OCI-LY7 (cell line): ENCODE results near the gene WDR70. TPM values are rescaled to one million over a fixed set of nuclear protein-coding genes. Genes with fewer than 3 reads are reported as not detected.
"Not testable (repeated sequence)": the region's sequence is repeated elsewhere in the genome, so short reads cannot be mapped to it uniquely, and the experiment has no call there.

Experiments used
- BruUV-seq: library from RNA; stranded (reverse); fragments of 400-500 nt; replicated peaks from 2 replicates; lab custom pipeline; 2021; lab: Mats Ljungman, UMichigan
- CTCF ChIA-PET: fragments of 300-600 bp; sonication (Branson Sonifier 250); formaldehyde crosslinking; loops from one replicate; lab custom pipeline; 2022; ENCODE audit warnings: antibody characterized with exemption; ENCODE audit not compliant: unreplicated experiment; lab: Charles Lee
- POLR2A ChIA-PET: fragments of 300-600 bp; sonication (Branson Sonifier 250); formaldehyde crosslinking; loops from one replicate; lab custom pipeline; 2022; ENCODE audit warnings: antibody characterized with exemption; lab: Charles Lee
- DNase-seq: peaks from one replicate; pipeline ENCODE4 v3.0.0-alpha.2; 2015; ENCODE audit warnings: low spot score
- H2AFZ ChIP-seq: fragments of 200-600 bp; sonication (generic), shearing (Covaris generic); 2 replicates; pipeline ENCODE4 v1.6.1; 2014; ENCODE audit warnings: mild to moderate bottlenecking, antibody characterized with exemption, low read length, moderate library complexity
- H3K27ac ChIP-seq: fragments of 200-600 bp; sonication (generic); 2 replicates; pipeline ENCODE4 v1.5.1; 2014; ENCODE audit warnings: mixed run types, low read depth, mild to moderate bottlenecking, moderate library complexity, low read length, inconsistent platforms; ENCODE audit not compliant: poor library complexity, severe bottlenecking
- H3K36me3 ChIP-seq: fragments of 200-600 bp; sonication (generic); 2 replicates; pipeline ENCODE4 v1.6.1; 2014; ENCODE audit warnings: mild to moderate bottlenecking, antibody characterized with exemption, low read length, moderate library complexity, mixed read lengths; ENCODE audit not compliant: insufficient read depth
- H3K4me1 ChIP-seq: fragments of 200-600 bp; sonication (generic); 2 replicates; pipeline ENCODE4 v1.5.1; 2014; ENCODE audit warnings: mild to moderate bottlenecking, low read length; ENCODE audit not compliant: insufficient read depth, poor library complexity, severe bottlenecking
- H3K4me2 ChIP-seq: fragments of 200-600 bp; sonication (generic); 2 replicates; pipeline ENCODE4 v1.6.1; 2014; ENCODE audit warnings: mild to moderate bottlenecking, low read length
- H3K4me3 ChIP-seq: fragments of 200-600 bp; sonication (generic); 2 replicates; pipeline ENCODE4 v1.5.1; 2014; ENCODE audit warnings: mild to moderate bottlenecking, low read depth, low read length; ENCODE audit not compliant: poor library complexity, severe bottlenecking
- H3K79me2 ChIP-seq: fragments of 200-600 bp; sonication (generic); 2 replicates; pipeline ENCODE4 v1.6.1; 2016; ENCODE audit warnings: low read depth, mild to moderate bottlenecking, low read length, moderate library complexity, mixed read lengths; ENCODE audit not compliant: insufficient read depth
- H3K9me2 ChIP-seq: fragments of 200-600 bp; sonication (generic); 2 replicates; pipeline ENCODE4 v1.6.1; 2016; ENCODE audit warnings: mild to moderate bottlenecking, low read length, mixed read lengths; ENCODE audit not compliant: insufficient read depth
- H3K9me3 ChIP-seq: fragments of 200-600 bp; sonication (generic); 2 replicates; pipeline ENCODE4 v1.6.1; 2014; ENCODE audit warnings: mild to moderate bottlenecking, mixed run types, low read length, mixed read lengths
- H4K20me1 ChIP-seq: fragments of 200-600 bp; sonication (generic); 2 replicates; pipeline ENCODE4 v1.6.1; 2014; ENCODE audit warnings: mild to moderate bottlenecking, antibody characterized with exemption, low read length, moderate library complexity, mixed read lengths; ENCODE audit not compliant: insufficient read depth
- CTCF ChIP-seq: fragments of 200-600 bp; sonication (generic); conservative IDR thresholded peaks from 2 replicates; pipeline ENCODE4 v1.5.1; 2014; ENCODE audit warnings: mild to moderate bottlenecking, antibody characterized with exemption, low read length, moderate library complexity, mixed read lengths
- EZH2phosphoT487 ChIP-seq: fragments of 200-600 bp; sonication (generic); IDR thresholded peaks from 2 replicates; pipeline ENCODE4 v1.6.1; 2018; ENCODE audit warnings: low read depth, borderline replicate concordance, mild to moderate bottlenecking, mixed run types, antibody characterized with exemption, low read length, moderate library complexity, mixed read lengths
- intact Hi-C: fragments of 100-400 bp; cut with micrococcal nuclease; formaldehyde crosslinking; loops from one replicate; pipeline ENCODE4 v1.10.0; 2022; ENCODE audit not compliant: unreplicated experiment
- total RNA-seq, 2 experiments: library from RNA; depleted of rRNA in 1 of 2; stranded (reverse); fragments of >200 nt in 1 of 2; shearing (Covaris generic) in 1 of 2; gene quantifications; 2 replicates each; pipeline ENCODE4 v1.2.3, GENCODE V29; 2014 to 2022

The WDR70 gene
- total RNA-seq, 2 experiments from 2014 or later = 26.2 to 35.4 TPM

- DNase-seq = no peak
- Histone ChIP-seq H3K79me2 (no peaks in the 10 kb centered on the region), H3K4me1 (no peaks in the 10 kb centered on the region), H4K20me1 (no peaks in the 10 kb centered on the region), H2AFZ (no peak overlapping the region), H3K9me2 (no peaks in the 10 kb centered on the region), H3K36me3 (peaks cover 4% of the 10 kb centered on the region; the same call in 1 of the 2 replicates), H3K9me3 (no peaks in the 10 kb centered on the region), H3K4me2 (no peak overlapping the region), H3K27ac (no peak overlapping the region), H3K4me3 (no peak overlapping the region)
- no TSS peak for BruUV-seq
- CTCF ChIA-PET = no interaction called here
- POLR2A ChIA-PET = interaction anchor here (0.5 kb wide), 1 partner anchor 125 kb away, joined by 5 read pairs; no protein-coding TSS in a partner anchor
- TF ChIP-seq CTCF = no peak
- intact Hi-C loops = no loop called here
Measured at GRCh38 chr5:37436146-37436934, 57.2 kb downstream of the WDR70 start.

- Histone ChIP-seq H4K20me1 (no peaks in the 10 kb centered on the region), H3K9me3 (no peaks in the 10 kb centered on the region), H2AFZ (no peak overlapping the region), H3K4me3 (no peak overlapping the region), H3K79me2 (no peaks in the 10 kb centered on the region), H3K4me2 (no peak overlapping the region), H3K27ac (no peak overlapping the region), H3K36me3 (peaks cover 4% of the 10 kb centered on the region; the same call in 1 of the 2 replicates), H3K9me2 (no peaks in the 10 kb centered on the region), H3K4me1 (no peaks in the 10 kb centered on the region)
- CTCF ChIA-PET = no interaction called here
- intact Hi-C loops = no loop called here
- DNase-seq = no peak
- POLR2A ChIA-PET = no interaction called here
- TF ChIP-seq CTCF = no peak
- no peak for TF ChIP-seq EZH2phosphoT487
- no TSS peak for BruUV-seq
Measured at GRCh38 chr5:37437711-37438110, 58.6 kb downstream of the WDR70 start.

- H3K36me3 ChIP-seq = peaks cover 19% of the 10 kb centered on the region
- H3K27ac ChIP-seq, CTCF ChIA-PET, H3K9me3 ChIP-seq, H2AFZ ChIP-seq, H3K4me3 ChIP-seq, BruUV-seq, intact Hi-C loops, H3K79me2 ChIP-seq, H3K9me2 ChIP-seq, H4K20me1 ChIP-seq, POLR2A ChIA-PET, H3K4me1 ChIP-seq: not testable (repeated sequence)
- peak; percentile 19 for DNase-seq
- H3K4me2 ChIP-seq = 0 out of 2 replicates have a peak overlapping the region, but pooled peaks have one; percentile 3
Measured at GRCh38 chr5:37445783-37446182, 66.7 kb downstream of the WDR70 start.
